H1 (cell line): ENCODE measurements around the gene CLTCL1. TPM values are rescaled to one million over a fixed set of nuclear protein-coding genes. Genes with fewer than 3 reads are reported as not detected.

ENCODE experiments used
- CTCF ChIA-PET: fragments of 300-600 bp; sonication (Branson Sonifier 250); formaldehyde crosslinking; loops from one replicate; lab custom pipeline; 2021; ENCODE audit not compliant: partially characterized antibody; lab: Charles Lee
- POLR2A ChIA-PET: fragments of 300-600 bp; sonication (Branson Sonifier 250); formaldehyde crosslinking; loops from one replicate; lab custom pipeline; 2021; ENCODE audit warnings: inconsistent platforms; ENCODE audit not compliant: partially characterized antibody; lab: Charles Lee
- DNase-seq, 2 experiments: peaks; one replicate each; pipeline versions ENCODE4 v3.0.0 to v3.0.0-alpha.2; 2010 to 2022; ENCODE audit warnings: low spot score in 2 of 2, low read depth in 1 of 2, mixed read lengths in 1 of 2
- FAIRE-seq: peaks from 2 replicates; lab custom pipeline; 2011; peaks lifted over from hg19 to GRCh38; lab: Jason Lieb, UNC
- H2AFZ ChIP-seq: 2 replicates; pipeline ENCODE4 v1.8.1; 2012; ENCODE audit warnings: low read length, inconsistent platforms
- H2AK5ac ChIP-seq: 2 replicates; pipeline ENCODE4 v1.6.1; 2013; ENCODE audit warnings: low read depth, low read length
- H2BK120ac ChIP-seq: replicated peaks from 2 replicates; pipeline ENCODE3; 2013; ENCODE audit warnings: low read depth, low read length, inconsistent platforms
- H2BK12ac ChIP-seq: 2 replicates; pipeline ENCODE4 v1.6.1; 2013; ENCODE audit warnings: low read depth, low read length
- H2BK15ac ChIP-seq: 2 replicates; pipeline ENCODE4 v1.6.1; 2013; ENCODE audit warnings: low read length
- H2BK20ac ChIP-seq: 2 replicates; pipeline ENCODE4 v1.6.1; 2013; ENCODE audit warnings: low read length
- H2BK5ac ChIP-seq: 2 replicates; pipeline ENCODE4 v1.6.1; 2013; ENCODE audit warnings: low read depth, low read length
- H3K14ac ChIP-seq: 2 replicates; pipeline ENCODE4 v1.6.1; 2013; ENCODE audit warnings: inconsistent platforms; ENCODE audit not compliant: insufficient read length
- H3K18ac ChIP-seq: 2 replicates; pipeline ENCODE4 v1.6.1; 2013; ENCODE audit warnings: low read length; ENCODE audit errors: extremely low read depth
- H3K23ac ChIP-seq: 2 replicates; pipeline ENCODE4 v1.6.1; 2013; ENCODE audit warnings: inconsistent platforms; ENCODE audit not compliant: insufficient read length
- H3K23me2 ChIP-seq: 2 replicates; pipeline ENCODE4 v1.6.1; 2013; ENCODE audit warnings: low read depth, low read length
- H3K27ac ChIP-seq: 2 replicates; pipeline ENCODE4 v1.6.1; 2011; ENCODE audit warnings: low read depth, low read length, inconsistent platforms
- H3K27me3 ChIP-seq, 4 experiments: replicated peaks in 1 of 4; 1 replicate in 1 of 4; 2 replicates in 3 of 4; pipeline versions ENCODE4 v1.6.1 to v1.8.1; 2011 to 2013; ENCODE audit warnings: low read length in 3 of 4, mild to moderate bottlenecking in 3 of 4, inconsistent platforms in 2 of 4, mixed read lengths in 2 of 4, moderate library complexity in 1 of 4; ENCODE audit not compliant: control insufficient read depth in 3 of 4, insufficient read depth in 3 of 4; ENCODE audit errors: extremely low read depth in 1 of 4
- H3K36me3 ChIP-seq, 4 experiments: 2 replicates each; pipeline versions ENCODE4 v1.6.1 to v1.8.1; 2011 to 2013; ENCODE audit warnings: mild to moderate bottlenecking in 4 of 4, low read length in 3 of 4, moderate library complexity in 2 of 4, control low read depth in 1 of 4, inconsistent platforms in 1 of 4; ENCODE audit not compliant: insufficient read depth in 4 of 4, control insufficient read depth in 2 of 4
- H3K4ac ChIP-seq: replicated peaks from 2 replicates; pipeline ENCODE3; 2013; ENCODE audit warnings: low read length, low read depth, mixed read lengths, inconsistent platforms; ENCODE audit not compliant: insufficient read length
- H3K4me1 ChIP-seq, 4 experiments: replicated peaks in 1 of 4; 1 replicate in 1 of 4; 2 replicates in 3 of 4; pipeline versions ENCODE4 v1.6.1 to v1.8.1; 2011 to 2013; ENCODE audit warnings: low read length in 3 of 4, inconsistent platforms in 2 of 4, mixed read lengths in 1 of 4; ENCODE audit not compliant: insufficient read depth in 4 of 4, control insufficient read depth in 3 of 4
- H3K4me2 ChIP-seq, 2 experiments: 2 replicates each; pipeline versions ENCODE4 v1.6.1 to v1.8.1; 2011 to 2013; ENCODE audit warnings: low read depth in 2 of 2, low read length in 2 of 2, control low read depth in 1 of 2, inconsistent platforms in 1 of 2, mild to moderate bottlenecking in 1 of 2; ENCODE audit not compliant: insufficient read depth in 1 of 2
- H3K4me3 ChIP-seq, 4 experiments: fragments of 200-600, 300-600 bp in 1 of 4; sonication (generic), shearing (Covaris generic), sonication (Bioruptor Twin) in 1 of 4; 2 replicates each; pipeline versions ENCODE4 v1.5.1 to v1.8.1; 2011 to 2016; ENCODE audit warnings: low read length in 4 of 4, low read depth in 3 of 4, control low read depth in 2 of 4, inconsistent platforms in 2 of 4, mild to moderate bottlenecking in 2 of 4, mixed read lengths in 1 of 4, moderate library complexity in 1 of 4; ENCODE audit not compliant: insufficient read depth in 2 of 4; ENCODE audit errors: extremely low read depth in 1 of 4
- H3K56ac ChIP-seq: replicated peaks from 2 replicates; pipeline ENCODE3; 2013; ENCODE audit warnings: low read depth, mild to moderate bottlenecking, mixed read lengths, low read length, inconsistent platforms; ENCODE audit not compliant: insufficient read length
- H3K79me1 ChIP-seq: 2 replicates; pipeline ENCODE4 v1.6.1; 2013; ENCODE audit warnings: low read depth, low read length, control low read depth
- H3K79me2 ChIP-seq, 2 experiments: 2 replicates each; pipeline versions ENCODE4 v1.6.1 to v1.8.1; 2012 to 2013; ENCODE audit warnings: low read length in 2 of 2, mild to moderate bottlenecking in 2 of 2, inconsistent platforms in 1 of 2; ENCODE audit not compliant: insufficient read depth in 2 of 2, control insufficient read depth in 1 of 2
- H3K9ac ChIP-seq, 4 experiments: replicated peaks in 1 of 4; 1 replicate in 1 of 4; 2 replicates in 3 of 4; pipeline versions ENCODE4 v1.6.1 to v1.8.1; 2011 to 2013; ENCODE audit warnings: low read depth in 3 of 4, low read length in 3 of 4, control low read depth in 2 of 4, mild to moderate bottlenecking in 2 of 4, moderate library complexity in 2 of 4, inconsistent platforms in 1 of 4; ENCODE audit errors: extremely low read depth in 1 of 4
- H3K9me3 ChIP-seq, 2 experiments: 2 replicates each; pipeline versions ENCODE4 v1.6.1 to v1.8.1; 2012 to 2013; ENCODE audit warnings: mild to moderate bottlenecking in 2 of 2, moderate library complexity in 2 of 2, control low read depth in 1 of 2, inconsistent platforms in 1 of 2, low read depth in 1 of 2, low read length in 1 of 2, mixed read lengths in 1 of 2; ENCODE audit not compliant: insufficient read depth in 2 of 2
- H4K20me1 ChIP-seq, 2 experiments: replicated peaks in 1 of 2; 2 replicates each; pipeline versions ENCODE3 to v1.8.1; 2011 to 2013; ENCODE audit warnings: inconsistent platforms in 2 of 2, low read length in 2 of 2, mild to moderate bottlenecking in 1 of 2; ENCODE audit not compliant: insufficient read depth in 2 of 2, control insufficient read depth in 1 of 2
- H4K5ac ChIP-seq: 2 replicates; pipeline ENCODE4 v1.6.1; 2013; ENCODE audit warnings: low read length, low read depth, mixed read lengths, inconsistent platforms; ENCODE audit not compliant: insufficient read length
- H4K8ac ChIP-seq: 2 replicates; pipeline ENCODE4 v1.8.0; 2013; ENCODE audit warnings: mild to moderate bottlenecking, moderate library complexity, low read length, inconsistent platforms; ENCODE audit not compliant: insufficient read depth; ENCODE audit errors: extremely low read depth
- H4K91ac ChIP-seq: replicated peaks from 2 replicates; pipeline ENCODE3; 2013; ENCODE audit warnings: low read length, mixed read lengths, inconsistent platforms; ENCODE audit not compliant: insufficient read length
- CBX5 ChIP-seq: fragments of 300-800, 300-1000 bp; sonication (generic); IDR thresholded peaks from 2 replicates; pipeline ENCODE4 v1.7.1; 2016; ENCODE audit warnings: antibody characterized with exemption, low read length, low read depth
- CBX8 ChIP-seq: fragments of 300-800, 300-1000 bp; sonication (generic); IDR thresholded peaks from 2 replicates; pipeline ENCODE4 v1.7.1; 2016; ENCODE audit warnings: low read depth, low read length, borderline replicate concordance
- CREB1 ChIP-seq: IDR thresholded peaks from 2 replicates; pipeline ENCODE4 v1.6.1; 2012; ENCODE audit warnings: inconsistent platforms
- GABPA ChIP-seq: IDR thresholded peaks from 2 replicates; pipeline ENCODE4 v1.6.1; 2011; ENCODE audit warnings: mild to moderate bottlenecking, low read length, moderate library complexity, borderline replicate concordance; ENCODE audit not compliant: insufficient read depth
- GTF2F1 ChIP-seq: IDR thresholded peaks from 2 replicates; pipeline ENCODE4 v1.6.1; 2012; ENCODE audit warnings: low read depth, low read length, improper control_type of control experiment, borderline replicate concordance
- HDAC6 ChIP-seq: IDR thresholded peaks from one replicate; pipeline ENCODE4 v1.7.1; 2012; ENCODE audit warnings: low read depth, mild to moderate bottlenecking, inconsistent platforms, low read length, moderate library complexity
- JUN ChIP-seq: IDR thresholded peaks from 2 replicates; pipeline ENCODE4 v1.6.1; 2011; ENCODE audit warnings: low read depth, mild to moderate bottlenecking, improper control_type of control experiment, low read length
- KDM1A ChIP-seq: fragments of 200-600, 300-600 bp; sonication (generic); IDR thresholded peaks from 2 replicates; pipeline ENCODE4 v1.7.1; 2016; ENCODE audit warnings: mild to moderate bottlenecking, low read length, borderline replicate concordance
- RNF2 ChIP-seq: fragments of 200-900, 300-1000 bp; sonication (generic); IDR thresholded peaks from 2 replicates; pipeline ENCODE4 v1.7.1; 2016; ENCODE audit warnings: borderline replicate concordance, low read depth, mild to moderate bottlenecking, antibody characterized with exemption, low read length; ENCODE audit not compliant: poor library complexity, severe bottlenecking; ENCODE audit errors: missing control alignments
- SP1 ChIP-seq: IDR thresholded peaks from 2 replicates; pipeline ENCODE4 v1.6.1; 2011; ENCODE audit warnings: low read depth, low read length
- SP4 ChIP-seq: IDR thresholded peaks from 2 replicates; pipeline ENCODE4 v1.6.1; 2012; ENCODE audit warnings: low read length, inconsistent platforms
- TBP ChIP-seq: IDR thresholded peaks from 2 replicates; pipeline ENCODE4 v1.6.1; 2011; ENCODE audit warnings: low read depth, low read length, improper control_type of control experiment
- TCF12 ChIP-seq: IDR thresholded peaks from 2 replicates; pipeline ENCODE4 v1.6.1; 2011; ENCODE audit warnings: low read depth, mild to moderate bottlenecking, low read length
- WGBS, 2 experiments: shearing (Covaris generic) in 1 of 2; methylation state at CpG; one replicate each; pipeline versions ENCODE4 v1.1.6 to v1.1.7; 2013 to 2015; ENCODE audit warnings: low lambda C conversion rate in 2 of 2, mixed read lengths in 2 of 2, inconsistent platforms in 1 of 2, low coverage in 1 of 2, missing lambda C conversion rate in 1 of 2; ENCODE audit not compliant: insufficient replicate concordance in 2 of 2, insufficient coverage in 1 of 2, insufficient read length in 1 of 2; ENCODE audit errors: extremely low coverage in 1 of 2, missing lambda C conversion rate in 1 of 2; 5-methylcytosine and 5-hydroxymethylcytosine counted together
- polyA plus RNA-seq, 7 experiments: library from polyadenylated mRNA; depleted of rRNA in 3 of 7; stranded (reverse) in 5 of 7; unstranded in 2 of 7; fragments of >200 nt in 5 of 7; fragments of 200-250 nt in 2 of 7; gene quantifications; 1 replicate in 5 of 7; 2 replicates in 1 of 7; 4 replicates in 1 of 7; pipeline versions ENCODE4 v1.2.1 to v1.2.3, GENCODE V29; 2011 to 2013; ENCODE audit warnings: missing spikeins in 2 of 7, mixed read lengths in 2 of 7
- total RNA-seq: library from RNA; stranded (reverse); fragmentation: NEBNext Ultra II Directional; extraction: Animal tissue kit (Norgen Biotek cat#: 25700); gene quantifications from 2 replicates; pipeline ENCODE4 v1.2.1, GENCODE V29; 2021

CLTCL1 gene
- total and polyA plus RNA-seq, 2 of the 8 experiments (the other 6 are each of a cell fraction or from before 2014, with no cell fraction given), result 12.4 to 17.0 TPM

DNA sequence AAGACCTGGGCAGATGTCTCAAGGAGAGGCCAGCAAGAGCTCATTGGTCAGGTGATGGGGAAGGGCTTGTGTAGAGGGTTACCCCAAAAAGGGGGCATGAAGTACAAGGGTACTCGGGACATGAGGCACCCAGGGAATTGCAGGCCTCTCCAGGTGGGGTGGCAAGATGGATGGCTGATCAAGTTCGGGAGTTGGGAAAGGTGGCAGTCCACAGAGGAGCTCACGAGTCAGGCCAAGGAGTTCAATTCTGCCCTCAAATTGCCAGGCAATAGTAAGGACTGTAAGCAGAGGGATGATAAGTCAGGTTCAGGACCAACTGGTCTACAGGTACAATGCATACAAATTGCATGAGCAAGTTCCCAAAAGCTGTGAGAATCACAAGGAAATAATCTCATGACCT lies 70.7 kb downstream of the CLTCL1 start:
- H4K8ac ChIP-seq, result no peak overlapping the region
- 82% methylated on average over 3 of the region's 3 CpGs; no CpG with 5 or more reads in 1 of the 2 experiments for WGBS, 2 experiments
- no peak overlapping the region for H3K9ac ChIP-seq
- no peaks in the 10 kb centered on the region for H3K27me3 ChIP-seq
- no peaks in the 10 kb centered on the region for H3K23me2 ChIP-seq
- CTCF ChIA-PET, result interaction anchor here (0.9 to 1.0 kb wide), 2 partner anchors 11 to 16 kb away, joined by 3 to 4 read pairs; no protein-coding TSS in a partner anchor
- no peak overlapping the region for H2BK5ac ChIP-seq
- no peak overlapping the region for H4K91ac ChIP-seq
- H3K9me3 ChIP-seq, result no peaks in the 10 kb centered on the region
- H3K4me1 ChIP-seq, result peaks cover 3 to 9% (median 6%) of the 10 kb centered on the region in 4 experiments; a peak in 4 of 7 replicates
- POLR2A ChIA-PET, result interaction anchor here (1.3 kb wide), 2 partner anchors 10 to 19 kb away, joined by 3 read pairs; no protein-coding TSS in a partner anchor
- no peak overlapping the region for H4K5ac ChIP-seq
- H2BK20ac ChIP-seq, result no peak overlapping the region
- H2BK12ac ChIP-seq, result no peak overlapping the region
- H3K23ac ChIP-seq, result no peak overlapping the region
- no peak overlapping the region for H3K56ac ChIP-seq
- no peak overlapping the region for H3K27ac ChIP-seq
- no peaks in the 10 kb centered on the region for H3K79me2 ChIP-seq
- H2AK5ac ChIP-seq, result no peak overlapping the region
- H3K4me2 ChIP-seq, result no peak overlapping the region
- H2AFZ ChIP-seq, result no peak overlapping the region
- no peak overlapping the region for H3K18ac ChIP-seq
- FAIRE-seq (no peak), DNase-seq (no peak)
- H3K4me3 ChIP-seq, result no peak overlapping the region
- H3K4ac ChIP-seq, result no peak overlapping the region
- no peak overlapping the region for H2BK15ac ChIP-seq
- H3K36me3 ChIP-seq, result peaks cover 0 to 29% (median 15%) of the 10 kb centered on the region in 4 experiments; a peak in 6 of 8 replicates
- H4K20me1 ChIP-seq, result no peaks in the 10 kb centered on the region
- H3K79me1 ChIP-seq, result no peaks in the 10 kb centered on the region
- H2BK120ac ChIP-seq, result no peak overlapping the region
- no peak overlapping the region for H3K14ac ChIP-seq
- no peak for TF ChIP-seq CBX5
- TF ChIP-seq TBP, result no peak
- TF ChIP-seq JUN, result no peak
- no peak for TF ChIP-seq SP4
- no peak for TF ChIP-seq TCF12
- TF ChIP-seq CREB1, result no peak
- TF ChIP-seq HDAC6, result no peak
- TF ChIP-seq SP1, result no peak
- no peak for TF ChIP-seq GTF2F1
- TF ChIP-seq CBX8, result no peak
- no peak for TF ChIP-seq RNF2
- TF ChIP-seq KDM1A, result no peak
- TF ChIP-seq GABPA, result no peak
